Testis (tissue), 3 donors: ENCODE results near the gene CIB4. TPM values are rescaled to one million over a fixed set of nuclear protein-coding genes. Genes with fewer than 3 reads are reported as not detected.

ENCODE experiments used
- DNase-seq: peaks from one replicate; pipeline ENCODE4 v3.0.0-alpha.2; 2019
- H3K27ac ChIP-seq, 2 donors: fragments of 200-600 bp; sonication (generic); one replicate each; pipeline ENCODE4 v1.5.1; 2019
- H3K27me3 ChIP-seq: fragments of 200-600 bp; sonication (generic); one replicate; pipeline ENCODE4 v1.5.1; 2019
- H3K36me3 ChIP-seq: fragments of 200-600 bp; sonication (generic); one replicate; pipeline ENCODE4 v1.5.1; 2017; ENCODE audit warnings: low read depth; ENCODE audit errors: missing control alignments
- H3K4me1 ChIP-seq: fragments of 200-600 bp; sonication (generic); one replicate; pipeline ENCODE4 v1.5.1; 2019
- H3K4me3 ChIP-seq, 2 donors: fragments of 200-600 bp; sonication (generic); one replicate each; pipeline ENCODE4 v1.5.1; 2017 to 2019
- H3K9me3 ChIP-seq: fragments of 200-600 bp; sonication (generic); one replicate; pipeline ENCODE4 v1.5.1; 2017
- POLR2A ChIP-seq: fragments of 450-650 bp; IDR thresholded peaks from one replicate; pipeline ENCODE4 v1.6.1; 2017; ENCODE audit warnings: antibody characterized with exemption, mild to moderate bottlenecking, moderate library complexity
- WGBS, 2 donors: methylation state at CpG; one replicate each; pipeline ENCODE4 v1.1.5; 2018; 5-methylcytosine and 5-hydroxymethylcytosine counted together
- intact Hi-C: fragments of 100-400 bp; cut with DNase I; formaldehyde crosslinking; loops from one replicate; pipeline ENCODE4 v1.15.1; 2023; ENCODE audit warnings: low total_unique reads
- polyA plus RNA-seq: library from polyadenylated mRNA; stranded (reverse); fragments of 350-450 nt; fragmentation: Illumina TruSeq; extraction: RNeasy Lipid Tissue Mini Kit (QIAGEN cat#74804); gene quantifications from one replicate; pipeline ENCODE4 v1.2.3, GENCODE V29; 2014; ENCODE audit warnings: low read depth, low replicate concordance; ENCODE audit not compliant: insufficient read depth
- total RNA-seq, 2 donors: library from RNA; depleted of rRNA; stranded (reverse); fragments of >200 nt; gene quantifications; one replicate each; pipeline ENCODE4 v1.2.3, GENCODE V29; 2016
- TF ChIP-seq, protein P1 (sequence below), 3 experiments: fragments of 450-650 bp in 2 of 3; fragments of 200-600 bp in 1 of 3; sonication (generic) in 1 of 3; IDR thresholded peaks; one replicate each; pipeline ENCODE4 v1.5.1; 2016 to 2019; ENCODE audit warnings: antibody characterized with exemption in 3 of 3, mild to moderate bottlenecking in 2 of 3, moderate library complexity in 1 of 3

Gene CIB4
- total and polyA plus RNA-seq, 3 donors from 2014 or later: 7.5 to 30.6 (median 8.7) TPM

DNA sequence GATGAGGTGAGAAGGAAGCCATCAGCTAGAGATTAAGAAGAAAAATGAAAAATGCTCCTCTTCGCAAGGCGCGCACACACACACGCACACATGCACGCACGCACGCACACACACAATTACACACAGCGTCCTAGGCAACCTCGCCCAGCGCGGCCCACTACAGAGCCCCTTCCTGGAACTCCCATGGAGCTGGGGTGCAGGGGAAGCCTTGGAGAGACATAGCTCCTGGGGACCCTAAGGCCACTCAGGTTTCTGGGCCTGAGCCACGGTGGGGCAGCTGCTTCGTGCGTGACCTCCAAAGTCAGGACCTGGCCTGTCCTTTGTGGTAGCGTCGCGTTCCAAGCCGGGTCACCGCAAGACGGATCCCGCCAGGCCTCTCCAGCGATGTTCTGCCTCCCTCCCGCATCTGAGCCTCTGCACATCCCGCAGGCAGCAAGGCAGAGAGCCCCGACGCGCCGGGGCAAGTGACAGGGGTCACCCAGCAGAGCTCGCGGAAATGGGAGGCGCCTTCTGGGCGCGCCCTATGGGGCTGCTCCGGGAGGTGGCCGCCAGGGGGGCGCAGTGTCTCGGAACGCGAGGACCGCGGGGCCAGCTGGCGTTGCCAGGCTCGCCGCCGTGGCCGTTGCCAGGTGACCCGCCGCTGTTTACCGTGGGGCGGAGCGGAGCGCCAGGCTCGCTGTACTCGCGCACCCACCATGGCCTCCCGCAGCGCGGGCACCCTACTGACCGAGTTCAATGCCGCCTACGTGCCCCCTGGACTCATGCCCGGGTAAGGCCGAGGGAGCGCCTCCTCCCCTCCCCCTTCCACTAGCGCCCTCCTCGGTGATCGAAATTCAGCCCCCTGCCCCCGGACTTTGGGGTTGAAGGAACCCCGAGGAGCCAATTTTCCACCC, 79.0 kb downstream of the CIB4 start:
- Histone ChIP-seq H3K9me3 (no peaks in the 10 kb centered on the region), H3K4me3 (peak overlapping the region; percentile 23 to 34), H3K27ac (no peak overlapping the region), H3K27me3 (no peaks in the 10 kb centered on the region), H3K36me3 (no peaks in the 10 kb centered on the region), H3K4me1 (peaks cover 8% of the 10 kb centered on the region)
- intact Hi-C loops: no loop called here
- WGBS, 2 donors: 18 to 47% methylated on average over 12 to 64 of the region's 69 CpGs
- DNase-seq: peak; percentile 60
- no peak for TF ChIP-seq POLR2A
- TF ChIP-seq, protein P1, sequence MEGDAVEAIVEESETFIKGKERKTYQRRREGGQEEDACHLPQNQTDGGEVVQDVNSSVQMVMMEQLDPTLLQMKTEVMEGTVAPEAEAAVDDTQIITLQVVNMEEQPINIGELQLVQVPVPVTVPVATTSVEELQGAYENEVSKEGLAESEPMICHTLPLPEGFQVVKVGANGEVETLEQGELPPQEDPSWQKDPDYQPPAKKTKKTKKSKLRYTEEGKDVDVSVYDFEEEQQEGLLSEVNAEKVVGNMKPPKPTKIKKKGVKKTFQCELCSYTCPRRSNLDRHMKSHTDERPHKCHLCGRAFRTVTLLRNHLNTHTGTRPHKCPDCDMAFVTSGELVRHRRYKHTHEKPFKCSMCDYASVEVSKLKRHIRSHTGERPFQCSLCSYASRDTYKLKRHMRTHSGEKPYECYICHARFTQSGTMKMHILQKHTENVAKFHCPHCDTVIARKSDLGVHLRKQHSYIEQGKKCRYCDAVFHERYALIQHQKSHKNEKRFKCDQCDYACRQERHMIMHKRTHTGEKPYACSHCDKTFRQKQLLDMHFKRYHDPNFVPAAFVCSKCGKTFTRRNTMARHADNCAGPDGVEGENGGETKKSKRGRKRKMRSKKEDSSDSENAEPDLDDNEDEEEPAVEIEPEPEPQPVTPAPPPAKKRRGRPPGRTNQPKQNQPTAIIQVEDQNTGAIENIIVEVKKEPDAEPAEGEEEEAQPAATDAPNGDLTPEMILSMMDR (IDR thresholded peaks at IDR 0.05): peak in 1 of 3 experiments; percentile 33

GRCh38 chr2:26561376-26561775, 79.8 kb downstream of the CIB4 start:
- no peak overlapping the region for H3K27ac ChIP-seq
- no peak for TF ChIP-seq POLR2A
- H3K9me3 ChIP-seq: no peaks in the 10 kb centered on the region
- no peak for DNase-seq
- peaks cover 8% of the 10 kb centered on the region for H3K4me1 ChIP-seq
- no peak overlapping the region for H3K4me3 ChIP-seq
- H3K27me3 ChIP-seq: no peaks in the 10 kb centered on the region
- H3K36me3 ChIP-seq: no peaks in the 10 kb centered on the region
- 85 to 88% methylated on average over 8 of the region's 8 CpGs for WGBS, 2 donors
- intact Hi-C loops: no loop called here

- no peak overlapping the region for H3K27ac ChIP-seq
- WGBS, 2 donors: 80 to 92% methylated on average over 3 of the region's 3 CpGs
- TF ChIP-seq POLR2A: no peak
- TF ChIP-seq, protein P1 (IDR thresholded peaks at IDR 0.05): no peak
- no peaks in the 10 kb centered on the region for H3K27me3 ChIP-seq
- peaks cover 8% of the 10 kb centered on the region for H3K4me1 ChIP-seq
- no peaks in the 10 kb centered on the region for H3K36me3 ChIP-seq
- intact Hi-C loops: no loop called here
- no peaks in the 10 kb centered on the region for H3K9me3 ChIP-seq
- no peak overlapping the region for H3K4me3 ChIP-seq
- DNase-seq: no peak
Measured at GRCh38 chr2:26560892-26561291, 80.3 kb downstream of the CIB4 start.

DNA sequence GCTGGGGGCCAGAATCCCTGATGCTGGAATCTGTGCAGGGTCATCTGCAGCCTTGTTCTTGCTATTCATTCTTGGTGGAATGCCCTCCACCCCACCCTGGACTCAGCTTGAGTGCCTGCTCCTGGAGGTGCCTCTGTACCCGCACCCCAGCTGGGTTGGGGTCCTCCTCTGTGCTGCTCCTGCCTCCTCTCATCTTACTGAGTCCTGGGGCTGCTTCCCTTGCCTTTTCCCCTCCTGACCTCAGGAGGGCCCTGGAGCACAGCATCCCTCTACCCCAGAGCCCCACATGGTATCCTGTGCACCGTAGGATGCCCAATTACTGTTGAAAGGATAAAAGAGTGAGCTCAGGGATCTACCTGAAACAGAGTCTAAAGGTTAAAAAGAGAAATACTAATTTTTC, 81.6 kb downstream of the CIB4 start:
- DNase-seq: no peak
- no peaks in the 10 kb centered on the region for H3K36me3 ChIP-seq
- H3K27me3 ChIP-seq: no peaks in the 10 kb centered on the region
- peaks cover 8% of the 10 kb centered on the region for H3K4me1 ChIP-seq
- H3K4me3 ChIP-seq: no peak overlapping the region
- WGBS, 2 donors: 82 to 88% methylated on average over 2 of the region's 2 CpGs
- H3K9me3 ChIP-seq: no peaks in the 10 kb centered on the region
- TF ChIP-seq POLR2A: no peak
- TF ChIP-seq, protein P1 (IDR thresholded peaks at IDR 0.05): no peak
- intact Hi-C loops: no loop called here
- no peak overlapping the region for H3K27ac ChIP-seq

- WGBS, 2 donors: 89 to 100% methylated on average over 1 to 3 of the region's 3 CpGs
- TF ChIP-seq POLR2A: no peak
- TF ChIP-seq, protein P1 (IDR thresholded peaks at IDR 0.05): no peak
- Histone ChIP-seq H3K36me3 (no peaks in the 10 kb centered on the region), H3K4me1 (peaks cover 8% of the 10 kb centered on the region), H3K4me3 (no peak overlapping the region), H3K27me3 (no peaks in the 10 kb centered on the region), H3K9me3 (no peaks in the 10 kb centered on the region), H3K27ac (no peak overlapping the region)
- DNase-seq: no peak
- intact Hi-C loops: no loop called here
Measured at GRCh38 chr2:26559044-26559405, 82.1 kb downstream of the CIB4 start.
